BJ (cell line): Measurements from ENCODE around the gene IGFN1. TPM values are rescaled to one million over a fixed set of nuclear protein-coding genes. Genes with fewer than 3 reads are reported as not detected.

Experiments used
- CTCF ChIA-PET: fragments of 350-600 bp; formaldehyde crosslinking; extraction: SDS; loops from one replicate; lab custom pipeline; 2021; ENCODE audit warnings: antibody characterized with exemption, inconsistent platforms; lab: Yijun Ruan, JAX
- POLR2A ChIA-PET: fragments of 300-600 bp; sonication (Branson Sonifier 250); formaldehyde crosslinking; extraction: SDS; loops from one replicate; lab custom pipeline; 2021; ENCODE audit warnings: antibody characterized with exemption; lab: Charles Lee
- DNase-seq: peaks from one replicate; pipeline ENCODE4 v3.0.0-alpha.2; 2011; ENCODE audit warnings: low read depth
- H3K27me3 ChIP-seq: 2 replicates; pipeline ENCODE4 v1.6.0; 2011; ENCODE audit warnings: low read length; ENCODE audit not compliant: control insufficient read depth, insufficient read depth
- H3K36me3 ChIP-seq: 2 replicates; pipeline ENCODE4 v1.5.1; 2011; ENCODE audit warnings: low read length; ENCODE audit not compliant: control insufficient read depth, insufficient read depth
- H3K4me3 ChIP-seq: 2 replicates; pipeline ENCODE4 v1.5.1; 2011; ENCODE audit warnings: low read depth, mild to moderate bottlenecking, control low read depth, low read length
- CTCF ChIP-seq: IDR thresholded peaks from 2 replicates; pipeline ENCODE4 v1.5.1; 2011; ENCODE audit warnings: low read depth, mild to moderate bottlenecking, control low read depth, inconsistent platforms, low read length, moderate library complexity; ENCODE audit not compliant: insufficient read depth
- polyA plus RNA-seq: library from polyadenylated mRNA; depleted of rRNA; stranded (reverse); fragments of >200 nt; gene quantifications from 2 replicates; pipeline ENCODE4 v1.2.3, GENCODE V29; 2011; rRNA removed

IGFN1 gene
- polyA plus RNA-seq, 1 experiment: not detected

GRCh38 chr1:201277441-201277840, 86.8 kb downstream of the IGFN1 start:
- Histone ChIP-seq H3K4me3 (no peak overlapping the region), H3K36me3 (no peaks in the 10 kb centered on the region), H3K27me3 (peaks cover 2% of the 10 kb centered on the region; the same call in 1 of the 2 replicates)
- CTCF ChIA-PET: no interaction called here
- POLR2A ChIA-PET: no interaction called here
- TF ChIP-seq CTCF: no peak
- no peak for DNase-seq

Other genes with a start within 250 kb of the IGFN1 start
- 0.05 and 0.10 TPM in 2 replicates for gene KIF21B, start 167.1 kb upstream of the IGFN1 start, polyA plus RNA-seq
- not detected in 2 replicates for gene CACNA1S, start 78.4 kb upstream of the IGFN1 start, polyA plus RNA-seq
- gene ASCL5, start 63.6 kb upstream of the IGFN1 start, polyA plus RNA-seq: 0.06 TPM in 1 of 2 replicates, not detected in the other
- gene TMEM9, start 36.4 kb upstream of the IGFN1 start, polyA plus RNA-seq: 121 and 171 TPM in 2 replicates
- gene PKP1, start 92.7 kb downstream of the IGFN1 start, polyA plus RNA-seq: 0.05 TPM in 2 replicates
- not detected in 2 replicates for gene TNNT2, start 186.9 kb downstream of the IGFN1 start, polyA plus RNA-seq
- gene LAD1, start 208.5 kb downstream of the IGFN1 start, polyA plus RNA-seq: not detected in 2 replicates
- 0.17 TPM in 1 of 2 replicates, not detected in the other for gene TNNI1, start 230.9 kb downstream of the IGFN1 start, polyA plus RNA-seq